Liver (tissue), 3 donors: ENCODE measurements around the gene NOS1AP.

Experiments
- GABPA ChIP-seq, 2 donors: IDR thresholded peaks in 1 of 2; conservative IDR thresholded peaks in 1 of 2; 2 replicates each; pipeline ENCODE4 v1.6.1; 2016; ENCODE audit warnings: antibody characterized with exemption in 2 of 2, mild to moderate bottlenecking in 1 of 2, moderate library complexity in 1 of 2
- HNF4G ChIP-seq: IDR thresholded peaks from 2 replicates; pipeline ENCODE4 v1.6.1; 2016; ENCODE audit warnings: antibody characterized with exemption
- JUND ChIP-seq, 2 donors: IDR thresholded peaks; 2 replicates each; pipeline ENCODE4 v1.6.1; 2016; ENCODE audit warnings: antibody characterized with exemption in 2 of 2
- NR2F2 ChIP-seq: IDR thresholded peaks from 2 replicates; pipeline ENCODE4 v1.6.1; 2016; ENCODE audit warnings: antibody characterized with exemption
- RAD21 ChIP-seq, 2 donors: IDR thresholded peaks; 2 replicates each; pipeline ENCODE4 v1.6.1; 2016; ENCODE audit warnings: antibody characterized with exemption in 2 of 2, mild to moderate bottlenecking in 2 of 2
- SP1 ChIP-seq: IDR thresholded peaks from 2 replicates; pipeline ENCODE4 v1.6.1; 2018; ENCODE audit warnings: antibody characterized with exemption, mild to moderate bottlenecking
- TAF1 ChIP-seq: conservative IDR thresholded peaks from 2 replicates; pipeline ENCODE4 v1.6.1; 2016; ENCODE audit warnings: antibody characterized with exemption, mild to moderate bottlenecking
- YY1 ChIP-seq: IDR thresholded peaks from 2 replicates; pipeline ENCODE4 v1.6.1; 2016; ENCODE audit warnings: antibody characterized with exemption, mild to moderate bottlenecking
- TF ChIP-seq, protein P1 (sequence below): fragments of 150-350 bp; IDR thresholded peaks from 2 replicates; pipeline ENCODE4 v1.5.1; 2017; ENCODE audit warnings: improper control_type of control experiment, low read depth, low read length; ENCODE audit not compliant: missing input control
- TF ChIP-seq, protein P2 (sequence below): IDR thresholded peaks from 2 replicates; pipeline ENCODE4 v1.6.1; 2016; ENCODE audit warnings: antibody characterized with exemption
- TF ChIP-seq, protein P3 (sequence below): IDR thresholded peaks from 2 replicates; pipeline ENCODE4 v1.6.1; 2016; ENCODE audit warnings: antibody characterized with exemption
- TF ChIP-seq, protein P4 (sequence below): IDR thresholded peaks from 2 replicates; pipeline ENCODE4 v1.6.1; 2016; ENCODE audit warnings: antibody characterized with exemption, mild to moderate bottlenecking
- donor health status: healthy.
- donor health status: healthy.

DNA sequence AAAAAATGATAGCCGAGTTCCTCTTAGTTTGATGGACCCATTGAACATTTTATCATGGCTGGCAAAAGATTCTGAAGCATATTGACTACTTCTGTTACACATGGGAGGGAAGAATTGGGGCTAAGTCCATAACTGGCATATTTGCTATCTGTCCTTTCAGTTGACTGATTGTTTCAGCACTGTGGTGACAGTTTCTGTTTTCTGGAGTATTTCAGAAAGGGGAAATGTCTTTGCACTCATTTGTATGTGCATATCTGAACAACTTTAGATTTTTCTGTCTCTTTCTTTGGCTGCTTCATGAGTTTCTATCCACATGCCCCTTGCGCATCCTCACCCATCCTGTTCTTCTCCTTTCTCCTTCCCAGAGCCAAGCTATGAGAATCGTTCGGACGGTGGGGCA, 274.0 kb downstream of the NOS1AP start:
- TF ChIP-seq, protein P1, sequence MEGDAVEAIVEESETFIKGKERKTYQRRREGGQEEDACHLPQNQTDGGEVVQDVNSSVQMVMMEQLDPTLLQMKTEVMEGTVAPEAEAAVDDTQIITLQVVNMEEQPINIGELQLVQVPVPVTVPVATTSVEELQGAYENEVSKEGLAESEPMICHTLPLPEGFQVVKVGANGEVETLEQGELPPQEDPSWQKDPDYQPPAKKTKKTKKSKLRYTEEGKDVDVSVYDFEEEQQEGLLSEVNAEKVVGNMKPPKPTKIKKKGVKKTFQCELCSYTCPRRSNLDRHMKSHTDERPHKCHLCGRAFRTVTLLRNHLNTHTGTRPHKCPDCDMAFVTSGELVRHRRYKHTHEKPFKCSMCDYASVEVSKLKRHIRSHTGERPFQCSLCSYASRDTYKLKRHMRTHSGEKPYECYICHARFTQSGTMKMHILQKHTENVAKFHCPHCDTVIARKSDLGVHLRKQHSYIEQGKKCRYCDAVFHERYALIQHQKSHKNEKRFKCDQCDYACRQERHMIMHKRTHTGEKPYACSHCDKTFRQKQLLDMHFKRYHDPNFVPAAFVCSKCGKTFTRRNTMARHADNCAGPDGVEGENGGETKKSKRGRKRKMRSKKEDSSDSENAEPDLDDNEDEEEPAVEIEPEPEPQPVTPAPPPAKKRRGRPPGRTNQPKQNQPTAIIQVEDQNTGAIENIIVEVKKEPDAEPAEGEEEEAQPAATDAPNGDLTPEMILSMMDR = no peak
- TF ChIP-seq TAF1 = no peak
- TF ChIP-seq, protein P2, sequence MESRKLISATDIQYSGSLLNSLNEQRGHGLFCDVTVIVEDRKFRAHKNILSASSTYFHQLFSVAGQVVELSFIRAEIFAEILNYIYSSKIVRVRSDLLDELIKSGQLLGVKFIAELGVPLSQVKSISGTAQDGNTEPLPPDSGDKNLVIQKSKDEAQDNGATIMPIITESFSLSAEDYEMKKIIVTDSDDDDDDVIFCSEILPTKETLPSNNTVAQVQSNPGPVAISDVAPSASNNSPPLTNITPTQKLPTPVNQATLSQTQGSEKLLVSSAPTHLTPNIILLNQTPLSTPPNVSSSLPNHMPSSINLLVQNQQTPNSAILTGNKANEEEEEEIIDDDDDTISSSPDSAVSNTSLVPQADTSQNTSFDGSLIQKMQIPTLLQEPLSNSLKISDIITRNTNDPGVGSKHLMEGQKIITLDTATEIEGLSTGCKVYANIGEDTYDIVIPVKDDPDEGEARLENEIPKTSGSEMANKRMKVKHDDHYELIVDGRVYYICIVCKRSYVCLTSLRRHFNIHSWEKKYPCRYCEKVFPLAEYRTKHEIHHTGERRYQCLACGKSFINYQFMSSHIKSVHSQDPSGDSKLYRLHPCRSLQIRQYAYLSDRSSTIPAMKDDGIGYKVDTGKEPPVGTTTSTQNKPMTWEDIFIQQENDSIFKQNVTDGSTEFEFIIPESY = no peak
- no peak for TF ChIP-seq NR2F2
- TF ChIP-seq, protein P3, sequence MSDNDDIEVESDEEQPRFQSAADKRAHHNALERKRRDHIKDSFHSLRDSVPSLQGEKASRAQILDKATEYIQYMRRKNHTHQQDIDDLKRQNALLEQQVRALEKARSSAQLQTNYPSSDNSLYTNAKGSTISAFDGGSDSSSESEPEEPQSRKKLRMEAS = no peak
- TF ChIP-seq SP1 = no peak
- no peak for TF ChIP-seq HNF4G
- no peak for TF ChIP-seq JUND (IDR thresholded peaks at IDR 0.05)
- no peak for TF ChIP-seq GABPA (IDR thresholded peaks at IDR 0.05 in 1 of 2, conservative IDR thresholded peaks at IDR 0.05 in 1 of 2)
- TF ChIP-seq RAD21 (IDR thresholded peaks at IDR 0.05) = no peak
- no peak for TF ChIP-seq YY1
- TF ChIP-seq, protein P4, sequence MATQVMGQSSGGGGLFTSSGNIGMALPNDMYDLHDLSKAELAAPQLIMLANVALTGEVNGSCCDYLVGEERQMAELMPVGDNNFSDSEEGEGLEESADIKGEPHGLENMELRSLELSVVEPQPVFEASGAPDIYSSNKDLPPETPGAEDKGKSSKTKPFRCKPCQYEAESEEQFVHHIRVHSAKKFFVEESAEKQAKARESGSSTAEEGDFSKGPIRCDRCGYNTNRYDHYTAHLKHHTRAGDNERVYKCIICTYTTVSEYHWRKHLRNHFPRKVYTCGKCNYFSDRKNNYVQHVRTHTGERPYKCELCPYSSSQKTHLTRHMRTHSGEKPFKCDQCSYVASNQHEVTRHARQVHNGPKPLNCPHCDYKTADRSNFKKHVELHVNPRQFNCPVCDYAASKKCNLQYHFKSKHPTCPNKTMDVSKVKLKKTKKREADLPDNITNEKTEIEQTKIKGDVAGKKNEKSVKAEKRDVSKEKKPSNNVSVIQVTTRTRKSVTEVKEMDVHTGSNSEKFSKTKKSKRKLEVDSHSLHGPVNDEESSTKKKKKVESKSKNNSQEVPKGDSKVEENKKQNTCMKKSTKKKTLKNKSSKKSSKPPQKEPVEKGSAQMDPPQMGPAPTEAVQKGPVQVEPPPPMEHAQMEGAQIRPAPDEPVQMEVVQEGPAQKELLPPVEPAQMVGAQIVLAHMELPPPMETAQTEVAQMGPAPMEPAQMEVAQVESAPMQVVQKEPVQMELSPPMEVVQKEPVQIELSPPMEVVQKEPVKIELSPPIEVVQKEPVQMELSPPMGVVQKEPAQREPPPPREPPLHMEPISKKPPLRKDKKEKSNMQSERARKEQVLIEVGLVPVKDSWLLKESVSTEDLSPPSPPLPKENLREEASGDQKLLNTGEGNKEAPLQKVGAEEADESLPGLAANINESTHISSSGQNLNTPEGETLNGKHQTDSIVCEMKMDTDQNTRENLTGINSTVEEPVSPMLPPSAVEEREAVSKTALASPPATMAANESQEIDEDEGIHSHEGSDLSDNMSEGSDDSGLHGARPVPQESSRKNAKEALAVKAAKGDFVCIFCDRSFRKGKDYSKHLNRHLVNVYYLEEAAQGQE = no peak
